Activated CD4-positive, alpha-beta T cell treated with anti-CD3 and anti-CD28 coated beads, Interleukin-2, amount 10 ng/mL, durations not matched to agents 24 days and 14 days (primary cell): ENCODE data around the gene CCDC83. TPM values are rescaled to one million over a fixed set of nuclear protein-coding genes. Genes with fewer than 3 reads are reported as not detected.
"Not testable (repeated sequence)": the region's sequence is repeated elsewhere in the genome, so short reads cannot be mapped to it uniquely, and the experiment has no call there.

Experiments
- DNase-seq: peaks from one replicate; pipeline ENCODE4 v3.0.0; 2022
- H3K27ac Mint-ChIP-seq: one replicate; pipeline ENCODE4 v1.8.0; 2022; ENCODE audit warnings: mild to moderate bottlenecking, mixed read lengths
- H3K27me3 Mint-ChIP-seq: one replicate; pipeline ENCODE4 v1.8.0; 2022; ENCODE audit warnings: mixed read lengths
- H3K36me3 Mint-ChIP-seq: one replicate; pipeline ENCODE4 v1.8.0; 2022; ENCODE audit warnings: low read depth, mild to moderate bottlenecking, mixed read lengths
- H3K4me1 Mint-ChIP-seq: one replicate; pipeline ENCODE4 v1.8.0; 2021; ENCODE audit warnings: mixed read lengths
- H3K4me3 Mint-ChIP-seq: one replicate; pipeline ENCODE4 v1.8.0; 2022; ENCODE audit warnings: mild to moderate bottlenecking, moderate library complexity, mixed read lengths
- H3K9me3 Mint-ChIP-seq: one replicate; pipeline ENCODE4 v1.8.0; 2021; ENCODE audit warnings: mixed read lengths
- intact Hi-C: fragments of 100-400 bp; cut with micrococcal nuclease; formaldehyde crosslinking; loops from one replicate; pipeline ENCODE4 v1.15.1; 2023
- total RNA-seq: library from RNA; stranded (reverse); gene quantifications from 2 replicates; pipeline ENCODE4 v1.2.3, GENCODE V29; 2022

CCDC83 gene
- total RNA-seq, 1 donor from 2014 or later = not detected

GRCh38 chr11:85918910-85919794 lies 64.0 kb downstream of the CCDC83 start:
- intact Hi-C loops = no loop called here
- H3K36me3 Mint-ChIP-seq = no peaks in the 10 kb centered on the region
- H3K27me3 Mint-ChIP-seq = peaks cover 1% of the 10 kb centered on the region
- no peak overlapping the region for H3K4me3 Mint-ChIP-seq
- H3K4me1 Mint-ChIP-seq = no peaks in the 10 kb centered on the region
- DNase-seq = no peak
- H3K27ac Mint-ChIP-seq = no peak overlapping the region
- peaks cover 19% of the 10 kb centered on the region for H3K9me3 Mint-ChIP-seq

- intact Hi-C loops = no loop called here
- DNase-seq = no peak
- no peaks in the 10 kb centered on the region for H3K36me3 Mint-ChIP-seq
- H3K4me3 Mint-ChIP-seq = no peak overlapping the region
- peaks cover 14% of the 10 kb centered on the region for H3K27me3 Mint-ChIP-seq
- peaks cover 4% of the 10 kb centered on the region for H3K9me3 Mint-ChIP-seq
- no peak overlapping the region for H3K27ac Mint-ChIP-seq
- H3K4me1 Mint-ChIP-seq = no peaks in the 10 kb centered on the region
These were observed 67.2 kb downstream of the CCDC83 start for GRCh38 chr11:85922367-85922766.

- no peak for DNase-seq
- no peaks in the 10 kb centered on the region for H3K36me3 Mint-ChIP-seq
- peaks cover 23% of the 10 kb centered on the region for H3K27me3 Mint-ChIP-seq
- H3K4me1 Mint-ChIP-seq = no peaks in the 10 kb centered on the region
- intact Hi-C loops = no loop called here
- no peak overlapping the region for H3K27ac Mint-ChIP-seq
- peaks cover 4% of the 10 kb centered on the region for H3K9me3 Mint-ChIP-seq
- no peak overlapping the region for H3K4me3 Mint-ChIP-seq
These were observed 68.3 kb downstream of the CCDC83 start for GRCh38 chr11:85923455-85923854.

- H3K9me3 Mint-ChIP-seq, intact Hi-C loops, H3K4me3 Mint-ChIP-seq, DNase-seq, H3K27ac Mint-ChIP-seq, H3K36me3 Mint-ChIP-seq, H3K4me1 Mint-ChIP-seq: not testable (repeated sequence)
- H3K27me3 Mint-ChIP-seq = peaks cover 31% of the 10 kb centered on the region
These were observed 71.6 kb downstream of the CCDC83 start for GRCh38 chr11:85926653-85927214.

GRCh38 chr11:85930879-85931366 lies 75.7 kb downstream of the CCDC83 start:
- Mint-ChIP-seq H3K4me3 (no peak overlapping the region), H3K36me3 (no peaks in the 10 kb centered on the region), H3K27ac (no peak overlapping the region), H3K4me1 (no peaks in the 10 kb centered on the region), H3K27me3 (peaks cover 26% of the 10 kb centered on the region), H3K9me3 (no peaks in the 10 kb centered on the region)
- DNase-seq = no peak
- intact Hi-C loops = no loop called here

GRCh38 chr11:85934596-85935169 lies 79.5 kb downstream of the CCDC83 start:
- H3K27ac Mint-ChIP-seq = no peak overlapping the region
- H3K9me3 Mint-ChIP-seq = no peaks in the 10 kb centered on the region
- DNase-seq = no peak
- no peaks in the 10 kb centered on the region for H3K4me1 Mint-ChIP-seq
- intact Hi-C loops = no loop called here
- H3K36me3 Mint-ChIP-seq = no peaks in the 10 kb centered on the region
- H3K4me3 Mint-ChIP-seq = no peak overlapping the region
- H3K27me3 Mint-ChIP-seq = peaks cover 7% of the 10 kb centered on the region

- no peak overlapping the region for H3K4me3 Mint-ChIP-seq
- intact Hi-C loops = no loop called here
- H3K27ac Mint-ChIP-seq = no peak overlapping the region
- H3K9me3 Mint-ChIP-seq = no peaks in the 10 kb centered on the region
- no peaks in the 10 kb centered on the region for H3K36me3 Mint-ChIP-seq
- no peak for DNase-seq
- H3K4me1 Mint-ChIP-seq = no peaks in the 10 kb centered on the region
- peaks cover 2% of the 10 kb centered on the region for H3K27me3 Mint-ChIP-seq
These were observed 80.6 kb downstream of the CCDC83 start for GRCh38 chr11:85935751-85936150.

- H3K27me3 Mint-ChIP-seq = no peaks in the 10 kb centered on the region
- H3K36me3 Mint-ChIP-seq = no peaks in the 10 kb centered on the region
- peaks cover 2% of the 10 kb centered on the region for H3K4me1 Mint-ChIP-seq
- no peak overlapping the region for H3K27ac Mint-ChIP-seq
- no peaks in the 10 kb centered on the region for H3K9me3 Mint-ChIP-seq
- no peak for DNase-seq
- no peak overlapping the region for H3K4me3 Mint-ChIP-seq
- intact Hi-C loops = no loop called here
These were observed 82.7 kb downstream of the CCDC83 start for GRCh38 chr11:85937835-85938234.

GRCh38 chr11:85939099-85940015 lies 84.2 kb downstream of the CCDC83 start:
- Mint-ChIP-seq H3K4me3 (no peak overlapping the region), H3K4me1 (peaks cover 2% of the 10 kb centered on the region), H3K36me3 (no peaks in the 10 kb centered on the region), H3K27ac (no peak overlapping the region), H3K27me3 (no peaks in the 10 kb centered on the region), H3K9me3 (no peaks in the 10 kb centered on the region)
- intact Hi-C loops = loop anchor here (2.0 to 10.0 kb wide), 4 partner anchors 85 to 518 kb away; partner anchors contain the start of gene CCDC83
- no peak for DNase-seq

GRCh38 chr11:85941380-85941973 lies 86.3 kb downstream of the CCDC83 start:
- H3K9me3 Mint-ChIP-seq = peaks cover 13% of the 10 kb centered on the region
- no peak overlapping the region for H3K27ac Mint-ChIP-seq
- H3K27me3 Mint-ChIP-seq = no peaks in the 10 kb centered on the region
- intact Hi-C loops = loop anchor here (1.0 to 10.0 kb wide), 5 partner anchors 87 to 516 kb away; partner anchors contain the start of gene CCDC83
- peak; percentile 77 for DNase-seq
- peaks cover 15% of the 10 kb centered on the region for H3K36me3 Mint-ChIP-seq
- peaks cover 13% of the 10 kb centered on the region for H3K4me1 Mint-ChIP-seq
- no peak overlapping the region for H3K4me3 Mint-ChIP-seq

- Mint-ChIP-seq H3K4me3 (no peak overlapping the region), H3K27me3 (no peaks in the 10 kb centered on the region), H3K36me3 (peaks cover 15% of the 10 kb centered on the region), H3K27ac (peak overlapping the region; percentile 94), H3K4me1 (peaks cover 37% of the 10 kb centered on the region), H3K9me3 (peaks cover 16% of the 10 kb centered on the region)
- intact Hi-C loops = loop anchor here (5.0 to 10.0 kb wide), 8 partner anchors 77 to 1307 kb away; partner anchors contain the start of gene PICALM
- DNase-seq = no peak
These were observed 90.1 kb downstream of the CCDC83 start for GRCh38 chr11:85945296-85945695.

GRCh38 chr11:85945788-85946187 lies 90.6 kb downstream of the CCDC83 start:
- peaks cover 18% of the 10 kb centered on the region for H3K9me3 Mint-ChIP-seq
- intact Hi-C loops = loop anchor here (1.0 to 10.0 kb wide), 12 partner anchors 77 to 1307 kb away; partner anchors contain the start of gene PICALM
- peak overlapping the region; percentile 10 for H3K4me3 Mint-ChIP-seq
- DNase-seq = no peak
- H3K27me3 Mint-ChIP-seq = no peaks in the 10 kb centered on the region
- H3K27ac Mint-ChIP-seq = peak overlapping the region; percentile 94
- H3K36me3 Mint-ChIP-seq = peaks cover 17% of the 10 kb centered on the region
- H3K4me1 Mint-ChIP-seq = peaks cover 38% of the 10 kb centered on the region

- H3K27me3 Mint-ChIP-seq = no peaks in the 10 kb centered on the region
- H3K27ac Mint-ChIP-seq = peak overlapping the region; percentile 94
- peaks cover 19% of the 10 kb centered on the region for H3K36me3 Mint-ChIP-seq
These were observed 91.0 kb downstream of the CCDC83 start for GRCh38 chr11:85946221-85946620.

More at GRCh38 chr11:85946221-85946620, 91.0 kb downstream of the CCDC83 start:
- no peak for DNase-seq
- H3K4me1 Mint-ChIP-seq = peaks cover 39% of the 10 kb centered on the region
- no peak overlapping the region for H3K4me3 Mint-ChIP-seq
- peaks cover 20% of the 10 kb centered on the region for H3K9me3 Mint-ChIP-seq
- intact Hi-C loops = loop anchor here (1.0 to 10.0 kb wide), 12 partner anchors 76 to 1306 kb away; partner anchors contain the start of gene PICALM
